HG03108 (cell line): ENCODE results near the gene RPS6KA1.
"Not testable (repeated sequence)": the region's sequence is repeated elsewhere in the genome, so short reads cannot be mapped to it uniquely, and the experiment has no call there.

Source experiments
- ATAC-seq: cut with Tn5 transposase; IDR thresholded peaks from one replicate; pipeline ENCODE4 v1.9.1; 2021; ENCODE audit warnings: moderate library complexity; ENCODE audit not compliant: unreplicated experiment

The RPS6KA1 gene

DNA sequence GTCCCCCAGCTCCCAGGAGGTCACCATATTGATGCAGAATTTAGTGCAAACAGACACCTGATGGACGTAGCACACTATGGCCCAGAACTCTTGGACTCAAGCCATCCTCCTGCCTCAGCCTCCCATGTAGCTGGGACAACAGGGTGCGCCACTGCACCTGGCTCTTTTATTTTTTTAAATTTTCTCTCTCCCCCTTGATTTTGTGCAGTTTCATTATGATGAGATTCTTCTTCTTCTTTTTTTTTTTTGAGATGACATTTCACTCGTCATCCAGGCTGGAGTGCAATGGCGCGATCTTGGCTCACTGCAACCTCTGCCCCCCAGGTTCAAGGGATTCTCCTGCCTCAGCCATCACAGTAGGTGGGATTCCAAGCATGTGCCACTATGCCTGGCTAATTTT lies 63.8 kb downstream of the RPS6KA1 start:
- no peak for ATAC-seq

DNA sequence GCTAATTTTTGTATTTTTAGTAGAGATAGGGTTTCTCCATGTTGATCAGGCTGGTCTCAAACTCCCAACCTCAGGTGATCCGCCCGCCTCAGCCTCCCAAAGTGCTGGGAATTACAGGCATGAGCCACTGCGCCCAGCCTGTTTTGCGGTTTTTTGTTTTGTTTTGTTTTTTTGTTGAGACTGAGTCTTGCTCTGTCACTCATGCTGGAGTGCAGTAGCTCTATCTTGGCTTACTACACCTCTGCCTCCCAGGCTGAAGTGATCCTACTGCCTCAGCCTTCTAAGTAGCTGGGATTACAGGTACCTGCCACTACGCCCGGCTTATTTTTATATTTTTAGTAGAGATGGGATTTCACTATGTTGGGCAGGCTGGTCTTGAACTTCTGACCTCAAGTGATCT lies 65.0 kb downstream of the RPS6KA1 start:
- not testable (repeated sequence) for ATAC-seq

GRCh38 chr1:26597629-26598039 lies 68.1 kb downstream of the RPS6KA1 start:
- ATAC-seq, result no peak

DNA sequence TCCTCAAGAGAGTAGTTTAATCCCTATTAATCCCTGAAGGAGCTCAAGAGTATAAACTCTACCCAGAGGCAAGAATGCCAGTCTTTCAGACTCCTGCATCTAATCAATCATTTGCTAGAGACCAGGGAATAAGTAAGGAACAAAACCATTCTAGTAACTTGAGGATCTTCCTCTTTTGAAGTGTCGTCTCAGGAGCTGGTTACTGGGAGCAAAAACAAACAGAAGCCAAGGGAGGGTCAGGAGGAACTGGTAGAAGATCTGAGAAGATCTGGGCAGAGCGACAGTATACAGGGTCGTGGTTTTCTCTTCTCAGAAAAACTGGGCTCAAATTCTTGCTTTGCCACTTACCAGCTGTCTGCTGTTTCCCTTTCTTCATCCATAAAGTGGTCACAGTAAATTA lies 69.3 kb downstream of the RPS6KA1 start:
- no peak for ATAC-seq

DNA sequence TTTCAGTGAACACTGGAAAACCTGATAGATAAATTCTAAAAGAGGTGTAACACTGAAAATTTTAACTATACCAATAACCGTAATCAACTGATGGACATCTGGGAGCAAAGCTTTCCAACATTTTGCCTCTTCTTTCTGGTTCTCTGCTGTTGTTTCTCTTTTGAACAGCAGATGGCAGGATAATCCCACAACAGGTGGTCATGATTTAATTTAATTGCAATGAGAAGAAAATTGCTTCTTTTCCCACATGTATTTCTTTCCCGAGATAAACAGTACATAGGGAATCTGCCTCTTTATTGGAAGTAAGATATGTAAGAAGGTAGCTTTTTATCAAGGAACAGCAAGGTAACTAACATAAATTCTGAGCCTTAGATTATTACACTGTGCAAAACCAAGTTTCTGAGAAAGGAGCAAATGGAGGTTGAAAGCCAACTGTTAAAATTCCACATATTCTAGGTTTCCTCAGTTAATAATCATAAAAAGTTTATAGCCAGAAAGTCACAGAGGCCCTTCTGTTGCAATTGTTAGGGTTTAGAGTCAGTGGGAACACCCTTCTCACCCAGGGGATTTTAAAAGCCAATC lies 72.9 kb downstream of the RPS6KA1 start:
- no peak for ATAC-seq

GRCh38 chr1:26603856-26604255 lies 74.3 kb downstream of the RPS6KA1 start:
- no peak for ATAC-seq

DNA sequence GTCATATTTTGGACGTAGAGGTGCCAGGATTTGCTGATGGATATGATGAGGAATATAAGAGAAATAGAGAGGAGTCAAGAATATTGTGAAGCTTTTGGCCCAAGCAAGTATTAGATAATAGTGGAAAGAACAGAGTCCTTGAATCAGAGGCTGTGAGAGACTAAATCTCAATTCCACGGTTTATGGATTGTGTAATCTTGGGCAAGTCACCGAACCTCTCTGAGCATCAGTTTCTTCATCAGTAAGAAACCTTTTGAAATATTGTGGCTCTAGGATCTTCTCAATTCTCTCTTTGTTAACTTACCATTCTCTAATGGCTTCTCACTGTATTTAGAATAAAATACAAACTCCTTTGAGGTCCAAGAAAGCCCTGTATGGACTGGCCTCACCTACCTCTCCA lies 77.6 kb downstream of the RPS6KA1 start:
- no peak for ATAC-seq

- no peak for ATAC-seq
Observed at GRCh38 chr1:26608895-26609294, 79.3 kb downstream of the RPS6KA1 start.

GRCh38 chr1:26610781-26611180 lies 81.2 kb downstream of the RPS6KA1 start:
- no peak for ATAC-seq

GRCh38 chr1:26612627-26613026 lies 83.1 kb downstream of the RPS6KA1 start:
- ATAC-seq, result not testable (repeated sequence)

- ATAC-seq, result no peak
Observed at GRCh38 chr1:26614655-26615411, 85.3 kb downstream of the RPS6KA1 start.

DNA sequence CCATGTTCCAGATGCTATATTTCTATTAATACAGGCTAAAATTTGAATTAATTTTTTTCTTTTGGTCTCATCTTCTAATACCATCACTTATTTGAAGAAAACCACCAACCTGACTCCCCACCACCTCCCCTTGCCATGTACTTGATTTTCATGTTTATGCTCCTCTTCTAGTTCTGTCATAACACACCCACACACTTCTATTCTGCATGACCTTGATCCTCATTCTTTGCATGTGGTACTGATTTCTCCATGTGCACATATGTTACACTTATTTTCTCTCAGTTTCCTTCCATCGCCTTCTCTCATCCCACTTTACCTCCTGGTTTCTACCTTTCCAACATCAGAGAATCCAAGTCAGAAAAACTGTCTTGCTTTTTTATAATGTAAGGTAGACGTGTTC lies 87.3 kb downstream of the RPS6KA1 start:
- no peak for ATAC-seq

DNA sequence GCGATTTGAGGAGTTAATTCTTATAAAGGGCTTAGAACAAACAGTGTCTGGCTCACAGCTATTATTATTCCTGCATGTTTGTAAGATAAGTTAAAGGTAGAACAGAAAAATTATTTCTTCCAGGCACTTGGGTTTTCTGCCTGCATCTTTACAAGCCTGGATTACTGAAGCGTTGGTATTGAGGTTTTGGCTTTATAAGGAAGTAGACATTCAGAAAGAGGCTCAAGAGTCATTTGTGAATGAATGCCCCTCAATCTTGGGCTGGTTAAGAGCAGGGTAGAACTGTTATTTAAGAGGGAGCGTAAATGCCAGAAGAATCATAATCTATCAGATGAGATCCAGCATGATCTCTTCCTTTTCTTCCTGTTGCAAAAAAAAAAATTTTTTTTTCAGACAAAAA lies 89.0 kb downstream of the RPS6KA1 start:
- no peak for ATAC-seq
